GM19395 (cell line): ENCODE data around the gene STK32B.

Source experiments
- ATAC-seq: cut with Tn5 transposase; IDR thresholded peaks from one replicate; pipeline ENCODE4 v1.9.1; 2021; ENCODE audit warnings: mild to moderate bottlenecking, moderate library complexity; ENCODE audit not compliant: unreplicated experiment

The STK32B gene

DNA sequence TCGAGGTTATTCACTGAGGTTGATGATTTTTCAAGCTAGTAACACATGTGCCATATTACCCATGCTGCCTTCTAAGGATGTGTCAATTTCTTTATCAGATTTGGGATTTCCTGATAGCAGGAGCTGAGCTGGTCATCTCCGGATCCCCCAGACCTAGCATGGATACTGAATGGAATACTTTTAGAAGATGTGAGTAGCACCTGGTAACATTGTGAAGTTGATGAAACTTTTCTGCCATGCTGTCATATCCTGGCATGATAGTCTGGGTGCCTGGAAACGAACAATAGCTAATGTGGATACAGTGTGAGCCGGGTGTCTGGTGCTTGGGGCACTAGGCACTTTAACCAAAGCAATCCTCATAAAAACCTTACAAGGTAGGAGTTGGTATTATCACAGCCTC lies 21.1 kb upstream of the STK32B start:
- ATAC-seq, result no peak

DNA sequence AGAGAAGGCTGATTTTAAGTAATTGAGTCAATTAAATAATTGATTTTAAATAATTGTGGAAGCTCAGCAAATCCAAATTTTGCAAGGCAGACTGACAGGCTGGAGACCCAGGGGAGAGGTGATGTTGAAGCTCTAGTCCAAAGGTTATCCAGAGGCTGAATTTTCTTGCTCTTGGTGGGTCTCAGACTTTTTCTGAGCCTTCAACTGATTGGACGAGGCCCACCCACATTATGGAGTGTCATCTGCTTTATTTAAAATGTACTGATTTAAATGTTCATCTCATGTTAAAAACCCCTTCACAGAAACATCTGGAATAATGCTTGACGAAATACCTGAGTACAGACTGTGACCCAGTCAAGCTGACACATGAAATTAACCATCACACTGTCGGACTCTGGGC lies 20.4 kb upstream of the STK32B start:
- no peak for ATAC-seq

DNA sequence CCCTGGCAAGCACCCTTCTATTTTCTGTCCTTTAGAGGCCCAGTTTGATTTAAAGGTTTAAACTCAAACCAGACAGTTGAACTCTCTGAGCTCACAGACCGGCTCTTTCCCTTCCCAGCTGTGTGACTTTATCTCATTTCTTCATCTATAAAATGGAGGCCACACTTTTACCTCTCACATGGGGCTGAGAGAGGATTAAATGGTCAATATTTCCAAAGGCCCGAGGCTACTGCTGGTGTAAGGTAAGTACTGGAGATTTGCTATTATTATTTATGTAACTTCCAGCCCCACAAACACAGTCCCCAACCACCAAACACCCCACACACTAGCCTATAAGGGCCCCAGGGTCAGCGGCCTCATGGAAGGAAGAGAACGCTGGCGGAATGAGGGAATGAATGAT lies 18.5 kb upstream of the STK32B start:
- no peak for ATAC-seq

DNA sequence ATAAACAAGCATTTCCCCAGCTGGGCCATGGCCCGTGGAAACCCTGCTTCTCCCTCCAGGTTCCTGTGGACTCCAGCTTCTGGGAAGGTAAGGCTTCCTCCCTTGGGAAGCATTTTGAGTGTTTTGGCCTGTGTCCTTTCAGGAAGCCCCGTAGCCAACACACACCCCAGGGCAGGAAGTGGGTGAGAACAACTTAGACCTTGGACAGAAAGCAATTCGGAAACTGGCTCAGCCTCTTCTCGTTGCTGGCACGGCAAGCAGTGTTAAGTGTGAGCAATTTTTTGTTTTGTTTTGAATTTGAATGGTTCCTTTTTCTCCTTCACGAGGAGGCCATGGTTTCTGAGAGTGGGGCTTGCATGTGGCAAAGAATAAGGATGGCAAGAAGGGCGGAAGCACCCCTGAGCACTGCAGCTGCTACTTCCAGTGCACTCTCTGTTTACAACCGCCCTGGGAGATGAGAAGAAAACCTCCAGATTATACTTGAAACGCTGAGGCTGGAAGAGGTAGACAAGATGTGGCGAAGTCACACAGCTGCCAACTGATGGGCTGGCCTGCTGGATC lies 17.9 kb upstream of the STK32B start:
- peak; percentile 66 for ATAC-seq

DNA sequence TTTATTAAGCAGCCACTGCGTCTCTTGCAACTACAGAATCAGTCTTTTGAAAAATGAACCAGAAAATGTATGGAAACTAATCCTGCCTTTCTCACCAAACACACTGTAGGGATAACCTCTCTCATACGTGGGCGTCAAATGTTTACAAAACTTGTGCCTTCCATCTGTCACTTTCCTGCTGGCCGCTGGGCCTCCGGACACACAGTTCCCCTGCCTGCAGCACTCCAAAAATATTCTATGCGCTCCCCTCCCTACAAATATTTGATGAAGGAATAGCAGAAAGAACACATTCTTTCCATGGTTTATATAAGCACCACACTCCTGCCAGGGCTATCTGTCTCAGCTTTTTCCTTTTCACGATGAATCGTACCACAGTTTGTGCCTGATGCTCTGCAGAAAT lies 17.1 kb upstream of the STK32B start:
- ATAC-seq, result no peak

DNA sequence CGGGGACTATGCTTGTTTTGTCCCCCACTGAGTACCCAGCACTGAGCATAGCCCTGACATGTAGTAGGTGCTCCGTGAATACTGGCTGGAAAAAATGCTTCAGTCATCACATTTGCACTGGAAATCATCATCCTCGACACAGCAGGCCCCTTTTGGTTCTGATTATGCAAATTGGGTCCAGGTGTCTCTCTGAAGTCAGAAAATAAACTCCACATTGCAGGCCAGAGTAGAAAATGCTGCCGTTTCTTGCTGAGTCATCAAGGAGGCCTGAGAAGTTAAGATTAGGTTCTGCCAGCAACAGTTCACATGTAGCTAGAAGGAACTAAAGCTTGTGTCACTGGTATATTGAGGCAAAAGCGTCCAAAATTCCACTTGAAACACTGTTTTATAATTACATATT lies 15.0 kb upstream of the STK32B start:
- ATAC-seq, result no peak

DNA sequence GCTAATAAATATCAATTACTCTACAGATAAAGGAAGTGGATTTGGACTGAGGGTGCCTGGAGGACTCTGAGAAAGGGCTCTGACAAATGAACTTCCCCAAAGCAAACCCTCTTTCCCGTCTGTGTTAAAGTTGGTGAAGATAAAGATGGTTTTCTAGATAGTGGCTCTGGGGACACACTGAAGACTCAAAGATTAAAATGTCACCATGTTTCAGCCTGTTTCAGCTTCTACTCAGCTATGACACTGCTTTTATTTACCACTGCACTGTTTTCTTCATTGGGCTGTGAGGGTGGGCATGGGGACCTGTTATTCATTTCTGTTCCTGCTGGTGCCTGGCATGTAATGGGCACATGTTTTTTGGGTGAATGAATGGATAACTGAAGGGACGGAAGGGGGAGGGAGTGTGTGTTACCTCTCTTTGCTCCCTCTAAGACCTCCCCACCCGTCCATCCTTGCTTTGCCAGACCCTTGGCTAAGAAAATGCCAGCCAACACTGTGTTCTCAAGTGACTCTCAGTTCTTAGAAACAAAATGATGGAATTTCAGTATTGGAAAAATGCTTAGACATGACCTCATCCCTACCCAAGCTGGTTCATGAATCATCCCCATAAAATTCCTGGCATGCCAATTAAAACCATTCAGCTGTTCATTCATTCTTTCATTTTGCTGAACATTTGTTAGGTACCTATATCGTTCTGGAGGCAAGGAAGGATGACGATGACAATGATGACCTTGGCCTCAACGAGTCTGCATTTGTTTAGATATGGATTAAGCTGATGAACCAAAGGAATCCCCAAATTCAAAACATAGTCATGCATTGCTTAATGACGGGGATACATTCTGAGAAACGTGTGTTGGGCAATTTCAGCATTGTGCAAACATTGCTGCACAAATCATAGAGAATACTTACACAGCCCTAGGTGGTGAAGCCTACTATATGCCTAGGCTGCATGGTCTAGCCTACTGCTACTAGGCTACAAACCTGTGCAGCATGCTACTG lies 13.4 kb upstream of the STK32B start:
- ATAC-seq, result no peak

DNA sequence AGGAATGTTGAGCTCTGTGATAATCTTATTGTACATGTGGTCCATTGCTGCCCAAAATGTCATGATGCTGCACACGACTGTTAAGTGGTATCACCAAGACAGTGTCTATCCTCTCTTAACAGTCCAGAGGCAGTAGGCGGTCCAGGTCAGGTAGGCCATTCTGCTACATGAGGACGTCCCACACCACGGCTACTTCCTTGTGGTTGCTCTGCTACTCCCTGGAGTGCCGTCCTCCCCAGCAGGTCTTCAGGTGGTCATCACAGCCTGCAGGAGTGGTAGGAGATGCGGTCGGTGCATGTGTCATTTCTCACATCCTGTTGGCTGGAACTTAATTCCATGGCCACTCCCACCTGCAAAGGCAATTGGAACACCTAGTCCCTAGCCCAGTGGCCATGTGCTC lies 11.5 kb upstream of the STK32B start:
- ATAC-seq, result no peak

DNA sequence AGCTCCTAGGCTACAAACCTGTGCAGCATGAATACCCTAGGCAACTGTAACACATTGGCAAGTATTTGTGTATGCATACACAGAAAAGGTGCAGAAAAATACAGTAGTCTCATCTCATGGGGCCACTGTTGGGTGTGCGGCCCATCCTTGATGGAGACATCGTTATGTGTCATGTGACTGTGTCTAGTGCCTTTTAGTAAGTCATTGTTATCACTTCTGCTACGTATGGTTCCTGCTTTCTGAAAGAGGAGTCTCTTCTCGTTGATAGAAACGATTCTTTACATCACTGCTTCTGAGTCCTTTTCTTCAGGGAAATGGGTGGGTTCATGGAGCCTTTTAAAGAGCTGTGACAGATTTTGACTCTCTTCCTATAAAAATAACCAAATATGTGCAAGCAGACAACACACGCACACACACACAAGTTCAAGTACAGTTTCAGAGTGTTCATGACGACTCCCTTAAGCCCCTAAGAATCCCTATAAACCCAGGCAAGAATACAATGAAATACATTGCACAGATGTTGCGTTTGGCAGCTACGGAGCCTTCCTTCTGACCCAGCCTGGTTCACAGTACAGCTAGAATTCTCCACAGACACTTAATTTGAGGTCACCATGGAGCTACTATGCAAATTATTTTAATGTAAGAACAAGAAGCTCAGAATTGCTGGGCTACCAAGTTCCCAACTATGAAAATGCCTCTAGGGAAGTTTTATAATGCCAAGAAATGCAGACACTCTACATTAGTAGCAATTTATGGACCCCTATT lies 10.2 kb upstream of the STK32B start:
- no peak for ATAC-seq

DNA sequence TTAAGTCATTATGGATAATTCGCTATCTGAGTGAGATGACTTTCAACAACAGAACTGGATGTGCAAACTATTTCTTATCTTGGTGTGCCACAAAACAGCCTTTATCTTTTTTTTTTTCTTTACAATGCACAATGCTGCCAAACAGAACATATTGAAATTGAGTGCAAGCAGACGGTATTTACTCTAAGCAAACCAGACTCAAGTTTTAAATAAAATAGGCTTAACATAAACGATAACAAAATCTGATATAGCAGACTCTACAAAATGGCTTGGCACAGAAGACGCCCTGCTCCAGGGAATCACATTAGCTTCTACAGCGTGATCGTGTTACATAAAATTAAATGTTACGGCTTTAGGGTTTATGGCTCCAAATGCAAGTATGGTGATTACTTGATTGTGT lies 9.6 kb upstream of the STK32B start:
- no peak for ATAC-seq

DNA sequence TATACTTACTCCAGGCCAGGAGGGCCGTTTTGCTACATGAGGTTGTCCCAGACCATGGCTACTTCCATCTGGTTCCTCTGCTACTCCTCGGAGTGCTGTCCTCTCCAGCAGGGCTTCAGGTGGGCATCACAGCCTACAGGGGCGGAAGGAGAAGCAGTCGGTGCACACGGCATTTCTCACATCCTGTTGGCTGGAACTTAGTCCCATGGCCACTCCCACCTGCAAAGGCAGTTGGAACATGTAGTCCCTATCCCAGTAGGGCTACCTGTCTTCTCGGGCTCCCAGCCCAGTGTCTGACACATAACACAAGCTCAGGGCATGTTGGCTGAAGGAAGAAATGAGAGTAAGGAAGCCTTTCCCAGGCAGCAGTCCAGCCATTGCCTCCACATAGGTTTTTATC lies 7.7 kb upstream of the STK32B start:
- no peak for ATAC-seq

DNA sequence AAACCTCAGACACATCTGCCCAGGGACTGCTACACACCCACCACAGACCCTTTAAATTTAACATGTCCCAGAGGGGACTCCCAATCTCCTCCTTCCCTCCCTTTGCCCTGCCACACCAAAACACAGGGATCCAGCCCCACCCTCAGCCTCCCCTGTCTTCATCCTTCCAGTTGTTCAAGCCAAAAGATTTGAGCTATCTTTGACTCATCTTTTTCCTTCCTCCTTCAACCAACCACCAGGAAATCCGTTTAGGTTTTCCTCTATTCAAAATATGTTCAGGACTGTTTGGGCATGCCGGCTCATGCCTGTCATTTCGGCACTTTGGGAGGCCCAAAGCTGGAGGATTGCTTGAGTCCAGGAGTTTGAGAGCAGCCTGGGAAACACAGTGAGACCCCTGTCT lies 6.9 kb upstream of the STK32B start:
- no peak for ATAC-seq

DNA sequence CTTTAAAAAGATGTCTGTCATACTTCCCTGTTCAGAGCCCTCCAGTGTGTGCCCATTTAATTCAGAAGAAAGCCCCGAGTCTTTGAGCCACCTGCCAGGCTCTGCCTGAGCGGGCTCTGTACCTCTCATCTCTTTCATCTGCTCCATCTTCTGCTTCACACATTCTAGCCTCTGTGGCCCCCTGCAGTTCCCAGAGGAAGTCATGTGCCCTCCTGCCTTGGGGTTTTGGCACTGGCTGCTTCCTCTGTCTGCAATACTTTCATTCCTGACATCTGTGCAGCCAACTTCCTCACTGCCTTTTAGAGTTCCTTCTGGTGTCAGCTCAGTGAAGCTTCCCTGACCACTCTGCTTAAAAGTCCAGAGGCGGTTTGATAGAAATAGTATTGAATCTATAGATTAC lies 6.2 kb upstream of the STK32B start:
- no peak for ATAC-seq

DNA sequence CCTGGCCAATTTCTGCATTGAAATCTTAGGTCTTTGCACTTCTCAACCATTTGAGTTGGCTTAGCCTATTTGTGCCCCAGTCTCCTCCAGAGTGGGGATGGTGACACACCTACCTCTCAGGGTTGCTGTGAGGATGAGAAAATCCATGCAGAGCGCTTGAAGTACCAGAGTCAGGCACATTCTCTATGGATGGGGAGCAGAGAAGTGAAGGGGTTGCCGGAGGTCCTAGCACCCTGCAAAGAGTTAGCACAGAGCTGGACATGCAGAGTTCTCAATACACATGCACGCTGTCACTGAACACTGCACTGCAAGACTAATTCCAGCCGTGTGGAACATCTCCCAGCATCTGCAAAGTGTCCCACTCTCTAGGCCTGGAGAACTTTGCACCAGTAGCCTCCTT lies 2.6 kb upstream of the STK32B start:
- no peak for ATAC-seq

DNA sequence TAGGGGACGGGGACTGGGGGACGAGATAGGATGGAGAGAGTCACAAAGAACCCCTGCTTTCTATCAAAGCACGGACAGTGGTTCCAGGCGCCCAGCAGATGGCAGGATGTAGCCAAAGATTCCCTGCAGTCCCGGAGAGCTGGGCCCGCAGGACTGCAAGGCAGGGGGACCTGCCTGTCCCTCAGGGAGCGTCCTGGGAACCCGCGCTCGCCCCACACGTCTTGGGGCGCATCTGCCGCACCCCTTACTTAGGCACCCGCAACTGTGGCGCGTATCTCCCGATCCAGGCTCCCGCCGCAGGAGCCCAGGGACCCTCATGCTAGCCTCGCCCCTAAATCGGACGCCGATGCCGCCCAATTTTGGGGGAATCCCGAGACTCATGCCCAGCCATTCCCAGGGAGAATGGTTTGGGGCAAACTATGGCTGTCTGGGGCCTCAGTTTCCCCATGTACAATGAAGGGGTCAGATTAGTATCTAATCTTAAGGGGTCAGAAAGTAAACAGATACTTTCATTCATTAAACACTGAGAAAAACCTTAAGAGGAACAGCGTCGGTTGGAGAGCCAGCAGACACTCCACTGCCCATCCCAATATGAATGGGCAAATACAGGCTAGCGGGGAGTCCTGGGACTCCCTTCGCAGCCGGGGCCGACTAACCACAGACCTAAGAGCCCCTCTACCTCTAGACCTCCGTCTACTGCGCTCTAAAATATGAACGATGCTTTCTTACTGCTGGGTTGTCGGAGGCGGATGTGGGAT lies 581 bp upstream of the STK32B start:
- no peak for ATAC-seq

DNA sequence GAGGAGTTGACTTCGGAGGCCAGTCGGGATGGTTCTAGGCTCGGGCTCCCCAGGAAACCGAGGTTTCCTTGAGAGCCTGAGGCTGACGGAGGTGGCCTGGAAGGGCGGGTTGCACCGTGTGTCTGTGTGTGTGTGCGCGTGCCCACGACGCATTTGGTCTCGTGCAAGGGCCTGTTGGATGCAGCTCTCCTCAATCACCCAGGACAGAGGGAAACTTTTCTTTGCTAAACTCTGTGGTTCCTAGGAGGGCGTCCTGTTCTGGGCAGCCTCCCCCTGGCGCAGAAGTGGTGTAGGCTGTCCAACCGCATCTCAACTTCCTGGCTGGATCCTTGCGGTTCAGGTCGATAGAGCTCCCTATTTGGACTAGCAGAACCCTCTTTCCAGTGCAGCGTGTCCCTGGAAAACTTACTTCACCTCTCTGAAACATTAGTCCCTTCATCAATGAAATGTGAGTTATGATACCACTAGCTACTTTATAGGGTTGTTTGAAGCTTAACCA lies 973 bp downstream of the STK32B start:
- ATAC-seq, result no peak

DNA sequence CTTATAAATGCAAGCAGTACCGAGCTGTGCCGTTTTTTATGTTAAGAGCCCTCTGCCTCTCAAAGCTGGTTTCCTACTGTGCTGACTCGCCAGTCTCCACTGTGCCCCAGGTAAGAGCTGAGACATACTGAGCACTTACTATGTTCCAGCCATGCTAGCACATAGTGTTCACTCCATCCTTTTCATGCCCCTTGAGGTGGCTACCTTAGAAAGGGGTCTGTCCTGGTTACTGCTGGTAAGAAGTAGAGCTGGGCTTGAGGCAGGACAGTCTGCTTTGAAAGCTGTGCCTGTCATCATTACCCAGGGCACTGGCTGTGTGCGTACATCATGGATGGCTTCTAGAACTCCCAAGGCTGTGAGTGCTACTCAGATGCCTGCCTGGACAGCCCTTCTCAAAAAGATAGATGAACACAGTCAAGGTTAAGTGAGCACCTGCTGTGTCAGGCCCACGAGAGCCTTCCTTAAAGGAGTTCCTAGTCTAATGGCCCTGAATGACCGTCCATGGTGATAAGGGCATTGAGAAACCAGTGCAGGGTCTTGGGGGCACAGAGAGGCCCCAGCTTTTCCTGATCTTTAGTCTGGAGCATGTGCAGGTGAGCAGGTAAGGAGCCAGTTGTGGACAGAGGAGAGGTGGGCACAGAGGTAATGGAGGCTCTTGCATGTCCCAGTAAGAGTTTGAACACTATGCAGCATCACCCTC lies 1.6 kb downstream of the STK32B start:
- ATAC-seq, result no peak

DNA sequence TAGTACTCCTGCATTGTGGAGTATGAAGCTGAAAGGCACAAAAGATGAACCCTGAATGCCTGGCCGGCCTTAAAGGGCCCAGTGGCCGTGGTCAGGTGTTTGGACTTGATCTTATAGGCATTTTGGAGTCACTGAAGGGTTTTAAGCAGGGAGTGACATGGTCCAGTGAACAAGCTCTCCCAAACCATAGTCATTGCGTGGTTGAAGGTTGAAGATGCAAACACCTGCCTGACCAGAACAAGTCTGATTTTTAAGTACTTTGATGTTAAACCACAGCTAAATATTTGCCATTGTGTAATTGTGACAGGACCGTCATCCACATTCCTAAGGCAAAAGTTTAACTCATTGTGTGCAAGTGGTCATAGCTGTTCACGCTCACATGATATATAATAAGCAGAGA lies 3.3 kb downstream of the STK32B start:
- no peak for ATAC-seq

DNA sequence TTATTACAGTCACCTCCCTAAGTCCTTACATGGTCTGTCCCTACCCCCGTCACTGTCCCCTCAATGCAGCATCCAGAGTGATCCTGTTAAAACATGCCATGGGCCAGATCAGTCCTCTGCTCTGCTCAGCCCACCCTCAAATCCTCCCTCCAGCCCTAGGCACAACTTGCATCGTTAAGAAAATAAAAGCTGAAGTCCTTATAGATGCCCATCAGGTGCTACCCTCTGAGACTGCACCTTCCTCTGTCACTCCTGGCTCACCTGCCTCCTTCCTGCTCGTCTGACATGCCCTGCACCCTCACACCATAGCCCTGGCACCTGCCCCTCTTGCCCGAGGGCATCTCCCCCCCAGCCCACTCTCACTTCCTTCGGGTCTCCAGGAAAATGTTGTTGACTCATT lies 4.1 kb downstream of the STK32B start:
- no peak for ATAC-seq

DNA sequence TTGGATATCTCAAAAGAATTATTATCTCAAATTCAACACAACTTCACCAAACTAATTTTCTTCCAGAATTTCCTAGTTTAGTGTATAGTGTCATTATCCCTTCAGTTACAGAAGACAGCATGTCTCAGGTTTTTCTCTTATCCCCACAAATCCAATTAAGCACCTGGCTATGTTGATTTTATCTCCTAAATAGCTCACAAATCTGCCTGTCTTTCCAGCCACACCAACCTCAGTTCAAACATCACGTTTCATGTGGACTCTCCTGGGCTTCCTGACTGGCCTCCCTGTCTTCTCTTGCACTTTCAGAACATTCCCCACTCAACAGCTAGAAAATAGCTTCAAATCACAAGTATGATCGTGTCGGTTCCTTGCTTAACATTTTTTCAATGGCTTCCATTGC lies 14.8 kb downstream of the STK32B start:
- no peak for ATAC-seq
